ENCODE data around the gene POU2F1.
"Not testable (repeated sequence)": the region's sequence is repeated elsewhere in the genome, so short reads cannot be mapped to it uniquely, and the experiment has no call there.

The POU2F1 gene

GRCh38 chr1:167194182-167194581 lies 26.5 kb upstream of the POU2F1 start:
- Mint-ChIP-seq H3K9me3 (no peaks in the 10 kb centered on the region), H3K27me3 (peaks cover 36% of the 10 kb centered on the region), H3K4me3 (no peak overlapping the region), H3K27ac (ENCODE audit: low read depth) (no peak overlapping the region), H3K36me3 (ENCODE audit: insufficient read depth) (no peaks in the 10 kb centered on the region), H3K4me1 (no peaks in the 10 kb centered on the region)
- ATAC-seq (replicated peaks; ENCODE audit: extremely low read depth, poor library complexity, severe bottlenecking) (no peak), DNase-seq (ENCODE audit: low spot score in 2 of 2) (no peak)

DNA sequence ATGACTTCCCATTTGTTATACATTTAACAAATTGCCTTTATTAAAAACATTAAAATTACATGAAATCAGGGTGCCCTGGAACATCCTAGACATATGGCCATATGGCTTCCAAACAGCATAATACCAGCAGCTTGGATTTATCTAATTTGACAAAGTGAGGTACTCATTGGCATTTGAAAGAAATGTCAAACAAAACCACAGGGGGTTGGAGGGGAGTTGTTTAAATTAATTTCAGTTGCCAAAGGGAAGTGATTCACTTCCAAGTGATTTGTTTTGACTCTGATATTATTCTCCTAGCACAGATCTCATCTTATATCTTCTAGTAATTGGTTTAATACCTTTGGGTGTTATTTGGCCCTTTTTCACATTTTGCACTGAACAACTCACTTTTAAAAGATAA lies 24.5 kb upstream of the POU2F1 start:
- no peak overlapping the region for H3K4me3 Mint-ChIP-seq
- no peak overlapping the region for H3K27ac Mint-ChIP-seq (ENCODE audit: low read depth)
- ATAC-seq (replicated peaks; ENCODE audit: extremely low read depth, poor library complexity, severe bottlenecking) (no peak), DNase-seq (ENCODE audit: low spot score in 2 of 2) (no peak)
- H3K9me3 Mint-ChIP-seq = no peaks in the 10 kb centered on the region
- H3K4me1 Mint-ChIP-seq = no peaks in the 10 kb centered on the region
- no peaks in the 10 kb centered on the region for H3K36me3 Mint-ChIP-seq (ENCODE audit: insufficient read depth)
- peaks cover 16% of the 10 kb centered on the region for H3K27me3 Mint-ChIP-seq

DNA sequence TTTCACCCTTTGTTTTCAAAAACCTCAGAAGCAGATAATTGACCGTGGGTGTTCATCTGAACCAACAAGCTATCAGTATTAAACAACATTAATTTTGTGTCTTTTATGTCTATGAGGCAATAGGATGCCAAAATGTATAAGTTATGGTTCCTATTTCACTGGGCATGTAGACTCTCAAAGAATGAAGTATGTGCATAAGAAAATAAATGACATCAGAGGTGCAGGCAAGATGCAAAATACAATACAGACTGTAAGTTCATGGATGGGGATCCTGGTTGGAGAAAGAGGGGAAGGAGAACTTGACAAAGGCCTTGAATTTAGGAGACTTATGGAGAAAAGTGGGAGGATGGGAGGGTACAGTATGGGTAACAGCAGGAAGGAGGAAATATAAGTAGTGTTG lies 23.4 kb upstream of the POU2F1 start:
- Mint-ChIP-seq H3K9me3 (no peaks in the 10 kb centered on the region), H3K36me3 (ENCODE audit: insufficient read depth) (no peaks in the 10 kb centered on the region), H3K4me1 (no peaks in the 10 kb centered on the region), H3K27me3 (peaks cover 12% of the 10 kb centered on the region), H3K27ac (ENCODE audit: low read depth) (no peak overlapping the region), H3K4me3 (no peak overlapping the region)
- DNase-seq (ENCODE audit: low spot score in 2 of 2) = no peak
- ATAC-seq (replicated peaks; ENCODE audit: extremely low read depth, poor library complexity, severe bottlenecking) = no peak

DNA sequence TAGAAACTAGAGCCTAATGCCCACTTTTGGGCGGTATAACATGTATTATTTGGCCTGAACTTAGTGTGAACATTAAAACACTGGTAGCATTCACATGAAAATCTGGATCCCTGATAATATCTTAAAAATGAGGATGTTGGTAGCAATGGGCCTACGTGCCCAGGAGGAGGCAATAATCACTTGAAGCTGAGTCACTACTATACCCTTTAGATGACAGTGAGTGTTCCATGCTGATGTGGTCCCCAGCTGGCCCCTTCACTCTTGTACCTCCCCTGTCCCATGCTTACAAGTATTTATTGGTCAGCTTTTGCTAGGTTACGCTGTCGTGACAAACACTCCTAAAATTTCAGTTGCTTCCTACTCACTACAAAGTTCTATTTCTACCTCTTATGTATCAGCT lies 23.0 kb upstream of the POU2F1 start:
- Mint-ChIP-seq H3K27ac (ENCODE audit: low read depth) (no peak overlapping the region), H3K9me3 (no peaks in the 10 kb centered on the region), H3K27me3 (peaks cover 7% of the 10 kb centered on the region), H3K4me1 (no peaks in the 10 kb centered on the region), H3K4me3 (no peak overlapping the region), H3K36me3 (ENCODE audit: insufficient read depth) (no peaks in the 10 kb centered on the region)
- ATAC-seq (replicated peaks; ENCODE audit: extremely low read depth, poor library complexity, severe bottlenecking) = no peak
- DNase-seq (ENCODE audit: low spot score in 2 of 2) = no peak

DNA sequence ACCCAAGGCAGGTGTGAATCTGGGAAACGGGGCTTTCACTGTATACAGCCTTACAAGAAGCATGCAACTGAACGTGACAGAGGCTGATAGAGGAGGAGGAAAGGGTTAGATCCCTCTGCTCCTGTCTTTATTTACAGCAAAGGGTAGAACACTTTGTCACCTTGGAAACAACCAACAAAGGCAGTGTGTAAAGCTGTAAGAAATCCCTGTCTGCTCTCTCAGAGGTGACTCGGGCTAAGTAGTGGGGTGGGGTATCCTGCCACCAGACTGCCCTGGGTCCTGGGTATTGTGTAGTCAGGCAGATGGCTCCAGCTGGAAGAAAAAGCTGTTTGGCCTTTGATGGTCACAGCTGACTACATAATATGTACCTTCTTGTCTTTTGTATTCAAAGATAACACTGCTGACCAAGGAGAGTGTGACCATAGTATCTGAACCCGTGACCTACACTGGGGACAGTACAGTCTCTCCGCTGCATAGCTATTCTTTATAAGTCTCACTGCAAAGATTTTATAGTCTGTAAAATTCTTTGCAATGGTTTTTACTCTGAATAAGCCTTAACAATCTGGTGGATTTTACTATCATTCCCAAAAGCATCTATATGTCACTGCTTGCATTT lies 22.1 kb upstream of the POU2F1 start:
- DNase-seq (ENCODE audit: low spot score in 2 of 2) (no peak), ATAC-seq (replicated peaks; ENCODE audit: extremely low read depth, poor library complexity, severe bottlenecking) (no peak)
- Mint-ChIP-seq H3K4me1 (no peaks in the 10 kb centered on the region), H3K9me3 (no peaks in the 10 kb centered on the region), H3K27me3 (no peaks in the 10 kb centered on the region), H3K36me3 (ENCODE audit: insufficient read depth) (no peaks in the 10 kb centered on the region), H3K27ac (ENCODE audit: low read depth) (no peak overlapping the region), H3K4me3 (no peak overlapping the region)

DNA sequence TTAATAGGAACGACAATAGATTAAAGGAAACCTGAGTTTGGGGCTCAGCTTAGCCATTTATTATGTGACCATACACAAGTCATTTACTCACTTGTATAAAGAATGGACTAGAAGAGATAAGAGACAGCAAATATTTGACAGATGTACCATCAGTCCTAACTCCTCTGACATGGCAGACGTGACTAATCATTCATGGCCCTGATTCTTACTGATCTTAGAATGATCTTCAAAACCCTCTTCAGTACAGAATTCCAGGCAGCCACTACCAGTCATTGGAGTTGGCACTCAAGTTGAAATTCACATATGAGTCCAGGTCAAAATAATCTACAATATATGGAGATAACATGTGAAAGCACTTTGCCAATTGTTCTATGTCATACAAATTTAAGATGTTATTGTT lies 21.0 kb upstream of the POU2F1 start:
- H3K27me3 Mint-ChIP-seq = no peaks in the 10 kb centered on the region
- no peak overlapping the region for H3K27ac Mint-ChIP-seq (ENCODE audit: low read depth)
- no peaks in the 10 kb centered on the region for H3K36me3 Mint-ChIP-seq (ENCODE audit: insufficient read depth)

GRCh38 chr1:167200272-167200671 lies 20.4 kb upstream of the POU2F1 start:
- Mint-ChIP-seq H3K27me3 (no peaks in the 10 kb centered on the region), H3K4me1 (no peaks in the 10 kb centered on the region), H3K4me3 (no peak overlapping the region), H3K36me3 (ENCODE audit: insufficient read depth) (no peaks in the 10 kb centered on the region), H3K27ac (ENCODE audit: low read depth) (no peak overlapping the region), H3K9me3 (no peaks in the 10 kb centered on the region)
- no peak for DNase-seq (ENCODE audit: low spot score in 2 of 2)
- ATAC-seq (replicated peaks; ENCODE audit: extremely low read depth, poor library complexity, severe bottlenecking) = no peak

More for the DNA sequence above, 21.0 kb upstream of the POU2F1 start:
- no peaks in the 10 kb centered on the region for H3K9me3 Mint-ChIP-seq
- H3K4me1 Mint-ChIP-seq = no peaks in the 10 kb centered on the region
- no peak for DNase-seq (ENCODE audit: low spot score in 2 of 2)
- ATAC-seq (replicated peaks; ENCODE audit: extremely low read depth, poor library complexity, severe bottlenecking) = no peak
- no peak overlapping the region for H3K4me3 Mint-ChIP-seq

- ATAC-seq (replicated peaks; ENCODE audit: extremely low read depth, poor library complexity, severe bottlenecking) (no peak), DNase-seq (ENCODE audit: low spot score in 2 of 2) (no peak)
- Mint-ChIP-seq H3K27me3 (no peaks in the 10 kb centered on the region), H3K4me1 (no peaks in the 10 kb centered on the region), H3K27ac (ENCODE audit: low read depth) (no peak overlapping the region), H3K36me3 (ENCODE audit: insufficient read depth) (no peaks in the 10 kb centered on the region), H3K4me3 (no peak overlapping the region), H3K9me3 (no peaks in the 10 kb centered on the region)
These were observed 19.9 kb upstream of the POU2F1 start for GRCh38 chr1:167200749-167201148.

DNA sequence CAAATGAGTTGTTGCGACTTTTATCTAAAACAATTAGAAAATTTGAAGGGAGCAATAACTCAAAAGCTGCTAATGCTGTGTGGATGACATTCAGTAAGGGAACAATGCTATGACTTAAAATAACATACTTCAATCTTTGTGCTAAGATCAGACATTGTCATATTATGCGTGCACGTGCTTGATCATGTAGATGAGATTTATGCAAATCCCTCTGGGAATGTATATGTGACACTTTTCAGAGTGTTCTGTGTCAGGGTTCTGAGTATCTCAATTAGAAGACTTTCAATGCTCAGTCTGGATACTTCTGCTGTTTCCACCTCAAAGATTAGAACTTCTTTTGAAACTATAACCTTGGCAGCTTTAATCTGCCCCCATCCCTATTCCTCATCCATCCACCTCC lies 18.6 kb upstream of the POU2F1 start:
- Mint-ChIP-seq H3K4me1 (no peaks in the 10 kb centered on the region), H3K36me3 (ENCODE audit: insufficient read depth) (peaks cover 2% of the 10 kb centered on the region), H3K9me3 (no peaks in the 10 kb centered on the region), H3K4me3 (no peak overlapping the region), H3K27me3 (no peaks in the 10 kb centered on the region), H3K27ac (ENCODE audit: low read depth) (no peak overlapping the region)
- DNase-seq (ENCODE audit: low spot score in 2 of 2) (no peak), ATAC-seq (replicated peaks; ENCODE audit: extremely low read depth, poor library complexity, severe bottlenecking) (no peak)

DNA sequence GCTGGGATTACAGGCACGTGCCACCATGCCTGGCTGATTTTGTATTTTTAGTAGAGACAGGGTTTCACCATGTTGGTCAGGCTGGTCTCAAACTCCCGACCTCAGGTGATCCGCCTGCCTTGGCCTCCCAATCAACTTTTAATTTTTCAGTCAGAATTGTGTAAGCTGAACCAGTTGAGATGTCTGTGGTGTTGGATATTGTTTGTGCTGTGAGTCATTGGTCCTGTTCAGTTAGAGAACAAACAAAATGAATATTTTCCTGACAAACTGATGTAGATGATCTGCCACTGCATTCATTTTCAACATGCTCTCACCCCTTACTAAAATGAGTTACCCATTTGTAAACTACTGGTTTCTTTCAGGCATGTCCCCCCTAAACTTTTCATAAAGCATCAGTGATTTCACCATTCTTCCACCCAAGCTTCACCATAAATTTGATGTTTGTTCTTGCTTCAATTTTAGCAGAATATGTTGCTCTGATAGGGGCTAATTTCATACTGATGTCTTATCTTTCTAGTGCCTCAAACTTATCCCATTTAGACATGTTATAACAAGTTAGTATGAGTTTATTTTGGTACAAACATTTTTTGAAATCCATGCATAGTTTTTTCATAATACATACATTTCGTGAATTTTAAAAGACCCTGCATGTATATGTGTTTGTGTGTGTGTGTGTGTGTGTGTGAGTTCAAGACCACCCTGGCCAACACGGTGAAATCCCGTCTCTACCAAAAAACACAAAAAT lies 15.2 kb upstream of the POU2F1 start:
- H3K4me1 Mint-ChIP-seq; ATAC-seq (replicated peaks; ENCODE audit: extremely low read depth, poor library complexity, severe bottlenecking); H3K4me3 Mint-ChIP-seq; DNase-seq (ENCODE audit: low spot score in 2 of 2); H3K27ac Mint-ChIP-seq (ENCODE audit: low read depth); H3K36me3 Mint-ChIP-seq (ENCODE audit: insufficient read depth); H3K9me3 Mint-ChIP-seq: not testable (repeated sequence)
- peaks cover 16% of the 10 kb centered on the region for H3K27me3 Mint-ChIP-seq

DNA sequence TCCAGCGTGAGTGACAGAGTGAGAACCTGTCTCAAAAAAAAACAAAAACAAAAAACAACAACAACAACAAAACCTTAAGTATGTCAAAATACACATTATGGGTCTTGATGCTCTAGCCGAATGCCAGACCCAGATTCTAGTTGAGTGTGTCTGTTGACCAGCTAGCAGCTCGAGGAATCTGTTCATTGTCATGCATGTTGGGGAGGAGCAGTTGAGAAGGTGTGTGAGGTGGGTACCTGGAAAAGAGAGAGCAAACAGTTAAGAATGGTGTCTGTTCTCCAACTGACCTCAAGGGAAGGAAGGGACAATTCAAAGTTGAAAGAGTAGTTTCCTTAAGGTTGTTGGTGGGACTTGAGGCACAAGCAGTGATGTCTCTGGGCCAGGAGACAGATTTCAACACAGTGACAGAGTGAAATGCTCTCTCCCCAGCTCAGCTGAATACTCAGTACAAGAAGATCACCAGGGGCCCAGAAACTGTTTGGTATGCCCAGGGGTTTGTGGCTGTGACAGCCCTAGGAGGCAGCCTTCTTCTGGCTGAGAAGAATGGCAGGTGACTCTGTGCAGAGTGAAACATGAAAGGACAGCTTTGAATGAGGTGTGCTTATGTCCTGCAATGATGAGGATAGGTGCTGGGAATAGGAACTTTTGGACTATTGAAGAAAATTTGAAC lies 14.4 kb upstream of the POU2F1 start:
- Mint-ChIP-seq H3K27me3 (peaks cover 16% of the 10 kb centered on the region), H3K4me1 (no peaks in the 10 kb centered on the region), H3K4me3 (no peak overlapping the region), H3K9me3 (peaks cover 6% of the 10 kb centered on the region), H3K36me3 (ENCODE audit: insufficient read depth) (peaks cover 2% of the 10 kb centered on the region), H3K27ac (ENCODE audit: low read depth) (no peak overlapping the region)
- DNase-seq (ENCODE audit: low spot score in 2 of 2) (no peak), ATAC-seq (replicated peaks; ENCODE audit: extremely low read depth, poor library complexity, severe bottlenecking) (no peak)

DNA sequence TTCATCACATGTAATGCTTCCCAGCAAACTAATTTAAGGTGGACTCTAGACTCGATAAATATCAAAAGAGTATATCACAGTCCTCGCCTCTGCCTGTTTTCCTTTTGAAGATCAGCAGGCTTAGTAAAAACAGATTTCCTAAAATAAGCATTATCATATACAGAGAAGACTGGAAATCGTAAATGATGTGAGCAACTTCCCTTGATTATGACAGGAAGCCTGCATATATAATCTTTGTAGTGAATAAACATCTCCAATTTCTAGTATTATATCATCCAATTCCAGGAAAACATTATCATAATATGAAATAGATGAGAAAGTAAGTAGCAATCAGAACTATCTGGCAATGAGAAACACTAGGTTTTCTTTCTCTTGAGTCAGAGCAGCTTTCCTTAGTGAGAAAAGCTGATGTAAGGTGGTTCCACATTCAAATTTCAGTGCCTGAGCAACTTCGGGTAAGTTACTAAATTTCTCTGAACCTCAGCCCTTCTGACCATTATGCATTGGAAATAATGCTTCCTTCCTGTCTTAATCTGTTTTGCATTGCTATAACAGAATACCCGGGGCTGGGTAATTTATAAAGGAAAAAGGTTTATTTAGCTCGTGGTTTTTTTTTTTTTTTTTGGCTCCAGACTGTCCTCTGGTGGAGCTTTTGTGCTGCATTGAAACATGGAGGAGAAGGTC lies 12.6 kb upstream of the POU2F1 start:
- no peak for DNase-seq (ENCODE audit: low spot score in 2 of 2)
- peaks cover 6% of the 10 kb centered on the region for H3K9me3 Mint-ChIP-seq
- H3K27me3 Mint-ChIP-seq = peaks cover 16% of the 10 kb centered on the region
- ATAC-seq (replicated peaks; ENCODE audit: extremely low read depth, poor library complexity, severe bottlenecking) = no peak
- no peak overlapping the region for H3K4me3 Mint-ChIP-seq
- no peaks in the 10 kb centered on the region for H3K4me1 Mint-ChIP-seq
- no peak overlapping the region for H3K27ac Mint-ChIP-seq (ENCODE audit: low read depth)
- H3K36me3 Mint-ChIP-seq (ENCODE audit: insufficient read depth) = peaks cover 2% of the 10 kb centered on the region

DNA sequence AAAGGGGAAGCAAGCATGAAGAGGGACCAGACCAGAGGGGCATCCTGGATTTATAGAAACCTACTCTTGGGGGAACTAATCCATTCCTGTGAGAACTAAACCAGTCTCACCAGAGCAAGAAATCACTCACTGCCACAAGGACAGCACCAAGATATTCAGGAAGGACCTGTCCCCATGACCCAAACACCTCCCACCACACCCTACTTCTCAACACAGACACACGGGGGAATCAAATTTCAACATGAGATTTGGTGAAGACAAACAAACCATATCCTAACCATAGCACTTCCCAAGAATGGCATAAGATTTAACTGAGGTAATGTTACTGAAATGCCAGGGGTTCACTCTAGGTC lies 12.1 kb upstream of the POU2F1 start:
- H3K4me1 Mint-ChIP-seq = no peaks in the 10 kb centered on the region
- peaks cover 16% of the 10 kb centered on the region for H3K27me3 Mint-ChIP-seq
- no peak overlapping the region for H3K27ac Mint-ChIP-seq (ENCODE audit: low read depth)
- H3K9me3 Mint-ChIP-seq = peaks cover 6% of the 10 kb centered on the region
- no peak for DNase-seq (ENCODE audit: low spot score in 2 of 2)
- no peak overlapping the region for H3K4me3 Mint-ChIP-seq
- ATAC-seq (replicated peaks; ENCODE audit: extremely low read depth, poor library complexity, severe bottlenecking) = no peak
- peaks cover 2% of the 10 kb centered on the region for H3K36me3 Mint-ChIP-seq (ENCODE audit: insufficient read depth)
